GM19395 (cell line): ENCODE measurements around the gene SCNN1A.
"Not testable (repeated sequence)": the region's sequence is repeated elsewhere in the genome, so short reads cannot be mapped to it uniquely, and the experiment has no call there.

Experiments used
- ATAC-seq: cut with Tn5 transposase; IDR thresholded peaks from one replicate; pipeline ENCODE4 v1.9.1; 2021; ENCODE audit warnings: mild to moderate bottlenecking, moderate library complexity; ENCODE audit not compliant: unreplicated experiment

SCNN1A gene

GRCh38 chr12:6351622-6352021 lies 23.7 kb downstream of the SCNN1A start:
- ATAC-seq: no peak

GRCh38 chr12:6347367-6348338 lies 27.7 kb downstream of the SCNN1A start:
- ATAC-seq: no peak

GRCh38 chr12:6346942-6347341 lies 28.4 kb downstream of the SCNN1A start:
- no peak for ATAC-seq

GRCh38 chr12:6346235-6346832 lies 29.0 kb downstream of the SCNN1A start:
- ATAC-seq: no peak

GRCh38 chr12:6345319-6346091 lies 29.9 kb downstream of the SCNN1A start:
- no peak for ATAC-seq

- ATAC-seq: not testable (repeated sequence)
Observed at GRCh38 chr12:6344101-6344660, 31.2 kb downstream of the SCNN1A start.

- ATAC-seq: no peak
Observed at GRCh38 chr12:6343518-6343917, 31.8 kb downstream of the SCNN1A start.

- ATAC-seq: no peak
Observed at GRCh38 chr12:6342140-6342889, 33.0 kb downstream of the SCNN1A start.

GRCh38 chr12:6341417-6342139 lies 33.8 kb downstream of the SCNN1A start, which contains the start of gene TNFRSF1A:
Gene TNFRSF1A (minus strand): TSS chr12:6342076. CDS start chr12:6341814, 262 bp downstream.
- ATAC-seq: no peak

GRCh38 chr12:6340745-6341416 lies 34.5 kb downstream of the SCNN1A start:
- no peak for ATAC-seq

GRCh38 chr12:6340032-6340638 lies 35.2 kb downstream of the SCNN1A start:
- no peak for ATAC-seq

- ATAC-seq: no peak
Observed at GRCh38 chr12:6338955-6339354, 36.4 kb downstream of the SCNN1A start.

- ATAC-seq: not testable (repeated sequence)
Observed at GRCh38 chr12:6338536-6338935, 36.8 kb downstream of the SCNN1A start.

GRCh38 chr12:6337958-6338433 lies 37.4 kb downstream of the SCNN1A start:
- no peak for ATAC-seq

GRCh38 chr12:6336889-6337853 lies 38.2 kb downstream of the SCNN1A start:
- ATAC-seq: no peak

GRCh38 chr12:6336079-6336888 lies 39.1 kb downstream of the SCNN1A start:
- ATAC-seq: no peak
